DMS53 treated with DMSO at 0.1 percent for 48 hours (cell line): ENCODE data around the gene DBF4.
"Not testable (repeated sequence)": the region's sequence is repeated elsewhere in the genome, so short reads cannot be mapped to it uniquely, and the experiment has no call there.

Source experiments
- DNase-seq: peaks from one replicate; lab custom pipeline; 2025; ENCODE audit not compliant: unreplicated experiment; lab: John Stamatoyannopoulos, UW

Gene DBF4

DNA sequence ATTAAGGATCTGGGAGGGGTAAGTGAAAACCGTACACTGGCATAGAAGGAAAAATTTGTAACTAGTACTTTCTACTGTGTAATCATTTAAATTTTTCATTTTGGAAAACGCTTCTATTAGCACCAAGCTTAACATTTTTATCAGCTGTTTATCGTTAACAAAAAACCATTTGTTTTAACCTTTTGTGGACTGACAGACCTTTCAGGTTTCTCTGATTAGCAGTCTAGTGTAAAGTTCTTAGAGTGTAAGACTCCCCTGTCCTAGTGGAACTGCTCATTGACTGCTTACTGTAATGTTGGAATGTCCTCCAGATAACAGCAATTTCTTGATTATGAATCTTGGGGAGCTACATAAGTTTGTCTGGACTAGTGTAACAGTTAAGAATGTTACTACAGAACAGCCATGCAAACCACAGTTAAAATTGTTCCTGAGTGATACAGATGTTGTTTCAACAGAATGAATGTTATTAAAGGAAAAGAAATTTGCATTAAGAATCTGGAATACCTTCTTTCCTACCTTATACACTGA, 2.0 kb downstream of the DBF4 start:
- no peak for DNase-seq

GRCh38 chr7:87882151-87882937, 6.1 kb downstream of the DBF4 start:
- DNase-seq, result no peak

GRCh38 chr7:87885018-87885417, 8.7 kb downstream of the DBF4 start:
- no peak for DNase-seq

GRCh38 chr7:87886875-87887274, 10.6 kb downstream of the DBF4 start:
- DNase-seq, result peak; percentile 22

- DNase-seq, result no peak
Measured at GRCh38 chr7:87895363-87895762, 19.1 kb downstream of the DBF4 start.

DNA sequence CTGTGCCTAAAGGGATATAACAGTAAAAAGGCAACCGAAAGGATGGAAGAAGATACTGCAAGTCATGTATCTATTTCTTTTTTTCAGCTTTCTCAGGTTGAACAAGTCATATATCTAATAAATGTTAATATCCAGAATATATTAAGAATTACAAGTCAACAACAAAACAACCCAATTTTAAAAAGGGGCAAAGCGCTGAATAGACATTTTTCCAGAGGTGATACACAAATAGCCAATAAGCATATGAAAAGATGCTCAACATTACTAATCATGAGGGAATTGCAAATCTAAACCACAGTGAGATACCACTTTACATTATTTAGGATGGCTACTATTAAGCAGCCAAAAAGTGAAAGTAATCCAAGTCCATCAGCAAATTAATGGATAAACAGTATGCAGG, 23.0 kb downstream of the DBF4 start:
- no peak for DNase-seq

- peak; percentile 8 for DNase-seq
Measured at GRCh38 chr7:87907136-87907906, 31.0 kb downstream of the DBF4 start.

DNA sequence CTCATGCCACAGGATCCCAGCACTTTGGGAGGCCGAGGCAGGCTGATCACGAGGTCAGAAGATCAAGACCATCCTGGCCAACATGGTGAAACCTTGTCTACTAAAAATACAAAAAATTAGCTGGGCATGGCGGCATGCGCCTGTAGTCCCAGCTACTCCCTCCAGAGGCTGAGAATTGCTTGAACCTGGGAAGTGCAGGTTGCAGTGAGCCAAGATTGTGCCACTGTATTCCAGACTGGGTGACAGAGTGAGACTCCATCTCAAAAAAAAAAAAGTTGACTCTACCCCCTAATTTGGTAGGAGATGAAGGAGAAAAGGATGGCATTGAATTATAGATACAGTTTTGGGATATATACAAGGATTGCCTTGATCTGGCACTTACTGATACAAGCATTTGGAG, 32.5 kb downstream of the DBF4 start:
- DNase-seq, result not testable (repeated sequence)

DNA sequence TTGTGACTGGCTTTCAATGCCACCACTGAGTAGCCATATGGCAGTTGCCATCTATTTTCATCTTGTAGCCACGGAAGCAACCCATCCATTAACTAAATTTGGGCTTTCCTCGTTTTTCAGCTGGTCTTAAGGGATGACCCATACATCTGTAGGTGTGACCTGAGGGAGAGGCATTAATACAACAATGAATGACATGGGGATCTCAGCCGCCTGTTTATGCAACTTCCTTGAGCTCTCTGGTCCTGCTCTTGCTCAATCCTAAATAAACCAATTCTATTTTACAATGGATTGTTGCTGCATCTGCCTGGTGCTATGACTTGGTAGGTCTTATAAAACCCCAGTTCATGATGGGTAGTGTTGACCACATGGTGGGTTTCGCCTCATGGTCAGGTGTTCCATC, 35.8 kb downstream of the DBF4 start:
- DNase-seq, result no peak

- no peak for DNase-seq
Measured at GRCh38 chr7:87918740-87919139, 42.4 kb downstream of the DBF4 start.

GRCh38 chr7:87919875-87920274, 43.6 kb downstream of the DBF4 start:
- DNase-seq, result no peak

GRCh38 chr7:87920578-87920977, 44.3 kb downstream of the DBF4 start:
- DNase-seq, result no peak

DNA sequence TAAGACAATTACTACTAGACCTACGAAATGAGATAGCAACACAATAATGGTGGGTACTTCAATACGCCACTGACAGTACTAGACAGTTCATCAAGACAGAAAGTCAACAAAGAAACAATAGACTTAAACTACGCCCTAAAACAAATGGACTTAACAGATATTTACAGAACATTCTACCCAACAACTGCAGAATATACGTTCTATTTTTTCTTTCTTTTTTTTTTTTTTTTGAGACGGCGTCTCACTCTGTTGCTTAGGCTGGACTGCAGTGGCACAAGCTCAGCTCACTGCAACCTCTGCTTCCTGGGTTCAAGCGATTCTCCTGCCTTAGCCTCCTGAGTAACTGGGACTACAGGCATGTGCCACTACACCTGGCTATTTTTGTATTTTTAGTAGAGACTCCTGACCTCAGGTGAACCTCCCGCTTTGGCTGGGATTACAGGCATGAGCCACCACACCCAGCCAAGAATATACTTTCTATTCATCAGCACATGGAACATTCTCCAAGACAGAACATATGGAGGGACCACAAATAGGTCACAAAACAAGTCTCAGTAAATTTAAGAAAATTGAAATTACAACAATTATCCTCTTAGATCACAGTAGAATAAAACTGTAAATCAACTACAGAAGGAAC, 46.6 kb downstream of the DBF4 start:
- DNase-seq, result peak; percentile 10

DNA sequence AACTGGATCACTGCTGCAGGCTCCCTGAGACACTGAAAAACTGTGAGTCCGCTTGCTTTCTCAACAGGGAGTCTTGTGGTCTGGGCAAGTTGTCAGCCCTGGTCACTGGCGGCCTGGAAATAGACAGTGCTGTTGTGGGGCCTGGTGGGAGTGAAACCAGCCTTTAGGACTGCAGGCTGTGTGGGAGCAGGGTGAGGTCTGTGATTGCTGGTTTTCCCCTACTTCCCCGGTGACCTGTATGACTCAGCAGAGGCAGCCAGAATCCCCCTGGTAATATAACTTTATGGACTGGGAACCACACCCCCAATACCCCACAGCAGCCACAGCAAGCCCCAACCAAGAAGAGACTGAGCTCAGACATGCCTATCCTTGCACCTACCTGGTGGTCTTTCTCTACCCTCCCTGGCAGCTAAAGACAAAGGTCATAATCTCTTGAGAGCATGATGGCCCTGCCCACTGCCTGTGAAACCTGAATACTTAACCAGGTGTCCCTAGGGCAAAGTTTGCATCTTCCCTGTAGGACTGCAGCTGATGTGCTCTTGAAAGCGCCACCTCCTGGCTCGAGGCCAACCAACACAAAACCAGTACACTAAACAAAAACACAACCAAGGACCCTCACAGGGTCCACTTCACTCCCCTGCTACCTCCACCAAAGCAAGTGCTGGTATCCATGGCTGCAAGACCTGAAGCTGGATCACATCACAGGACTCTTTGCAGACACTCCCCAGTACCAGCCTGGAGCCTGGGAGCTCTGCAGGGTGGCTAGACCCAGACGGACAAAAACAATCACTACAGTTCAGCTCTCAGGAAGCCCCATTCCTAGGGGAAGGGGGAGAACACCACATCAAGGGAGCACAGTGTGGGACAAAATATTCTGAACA, 50.5 kb downstream of the DBF4 start:
- peak; percentile 23 for DNase-seq

GRCh38 chr7:87933605-87933952, 57.3 kb downstream of the DBF4 start:
- no peak for DNase-seq

GRCh38 chr7:87933953-87934698, 57.8 kb downstream of the DBF4 start, which contains the start of gene ADAM22:
Gene ADAM22, plus strand, starts transcription at chr7:87934251. Its CDS starts 215 bp downstream, at chr7:87934466.
- peak; percentile 99 for DNase-seq

GRCh38 chr7:87934699-87935383, 58.5 kb downstream of the DBF4 start:
- DNase-seq, result peak; percentile 9

DNA sequence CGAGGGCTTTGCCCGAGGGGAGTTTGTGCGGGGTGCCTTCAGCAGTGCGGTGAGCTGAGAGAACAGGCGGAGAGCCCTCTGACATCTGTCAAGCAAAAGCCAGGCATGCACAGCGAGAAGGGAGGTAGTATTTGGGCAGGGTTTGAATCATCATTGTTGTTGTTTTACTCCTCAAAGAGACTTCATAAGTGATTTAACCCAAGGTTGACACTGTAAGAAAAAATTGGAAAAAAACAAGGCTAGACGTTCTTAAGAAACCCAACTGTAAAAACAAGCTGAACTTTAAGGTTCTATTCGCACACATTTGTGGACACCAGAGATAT, 59.1 kb downstream of the DBF4 start:
- DNase-seq, result no peak

GRCh38 chr7:87941138-87941537, 64.8 kb downstream of the DBF4 start:
- DNase-seq, result no peak

GRCh38 chr7:87944547-87944946, 68.3 kb downstream of the DBF4 start:
- DNase-seq, result no peak
